ENCODE results near the gene SCNN1A. TPM values are rescaled to one million over a fixed set of nuclear protein-coding genes. Genes with fewer than 3 reads are reported as not detected.

SCNN1A gene
- total and polyA plus RNA-seq, 2 donors (not counting 3 experiments of a cell fraction or from before 2014, with no cell fraction given): 0.12 to 0.18 TPM

DNA sequence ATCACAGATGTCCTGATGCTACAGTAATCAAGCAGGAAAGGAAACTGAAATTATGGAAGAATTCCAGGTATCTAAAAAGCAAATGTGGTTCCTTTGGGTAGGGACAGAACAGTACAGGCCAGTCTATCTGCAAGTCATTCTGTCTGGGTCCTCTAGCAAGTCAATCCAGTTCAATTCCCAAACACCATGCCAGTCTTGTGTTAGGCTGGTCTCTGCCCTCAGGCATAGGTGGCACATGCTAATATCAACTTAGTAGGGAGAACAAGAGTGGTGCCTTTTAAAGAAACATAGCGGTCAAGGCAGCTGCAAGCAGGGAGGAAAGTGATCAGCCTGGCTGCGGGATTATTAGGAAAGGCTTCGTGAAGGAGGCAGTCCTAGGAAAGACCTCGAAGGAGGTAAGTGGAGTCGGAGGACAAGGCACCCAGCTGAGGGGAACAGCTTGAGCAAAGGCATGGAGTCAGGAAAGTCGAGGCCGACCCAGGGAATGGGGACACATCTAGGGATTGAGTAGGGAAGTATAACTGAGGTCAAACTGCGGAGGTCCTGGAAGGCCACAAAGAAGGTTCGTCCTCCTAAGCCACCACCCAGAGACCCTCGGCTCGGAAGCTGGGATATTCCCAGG is 68.7 kb downstream of the SCNN1A start:
- no peak overlapping the region for H3K4me2 ChIP-seq (ENCODE audit: insufficient read depth, low read length)
- DNase-seq (ENCODE audit: low read depth, low spot score) (no peak), FAIRE-seq (no peak)
- no peaks in the 10 kb centered on the region for H4K20me1 ChIP-seq (replicated peaks; ENCODE audit: control insufficient read depth, extremely low read depth, insufficient read depth, low read length)
- H3K4me3 ChIP-seq (replicated peaks in 1 of 3; ENCODE audit: insufficient read depth in 1 of 3, low read depth in 1 of 3, low read length in 3 of 3): no peak overlapping the region
- peaks cover 4 to 7% of the 10 kb centered on the region in 2 experiments for H3K27me3 ChIP-seq (ENCODE audit: control insufficient read depth in 2 of 2, insufficient read depth in 2 of 2, low read length in 2 of 2)
- dilution Hi-C loops (cut with MboI; ENCODE audit: extremely low pct_ligation_motif_present, low sequenced_read_pairs) (no loop called here), intact Hi-C loops (cut with micrococcal nuclease) (no loop called here)
- no peaks in the 10 kb centered on the region for H3K9me3 ChIP-seq (replicated peaks; ENCODE audit: control insufficient read depth, insufficient read depth, low read length)
- no peaks in the 10 kb centered on the region for H3K4me1 ChIP-seq (ENCODE audit: control insufficient read depth, extremely low read depth, insufficient read depth, low read length)
- no peaks in the 10 kb centered on the region for H3K79me2 ChIP-seq (ENCODE audit: control insufficient read depth, insufficient read depth, low read length)
- H3K9ac ChIP-seq (replicated peaks; ENCODE audit: extremely low read depth, insufficient read depth, low read length): no peak overlapping the region
- H3K9me1 ChIP-seq (replicated peaks; ENCODE audit: control insufficient read depth, extremely low read depth, insufficient read depth, low read length): no peaks in the 10 kb centered on the region
- ChIA-PET CTCF (interaction anchor here (0.9 to 1.4 kb wide), 3 partner anchors 15 to 158 kb away, joined by 3 to 4 read pairs (median 3); no protein-coding TSS in a partner anchor), POLR2A (no interaction called here)
- no peak overlapping the region for H2AFZ ChIP-seq (ENCODE audit: low read depth, low read length)
- H3K36me3 ChIP-seq (ENCODE audit: control insufficient read depth in 2 of 2, extremely low read depth in 1 of 2, insufficient read depth in 2 of 2, low read length in 2 of 2): no peaks in the 10 kb centered on the region
- no TSS peak for BruUV-seq (replicated peaks)
- no peak overlapping the region for H3K27ac ChIP-seq (ENCODE audit: insufficient read depth, low read depth, low read length)
- no peak for TF ChIP-seq GATA2 (IDR thresholded peaks at IDR 0.05; ENCODE audit: insufficient read depth, insufficient read length, low read depth, low read length)
- TF ChIP-seq POLR2AphosphoS5 (IDR thresholded peaks at IDR 0.05; ENCODE audit: insufficient read depth, low read depth, low read length): no peak

DNA sequence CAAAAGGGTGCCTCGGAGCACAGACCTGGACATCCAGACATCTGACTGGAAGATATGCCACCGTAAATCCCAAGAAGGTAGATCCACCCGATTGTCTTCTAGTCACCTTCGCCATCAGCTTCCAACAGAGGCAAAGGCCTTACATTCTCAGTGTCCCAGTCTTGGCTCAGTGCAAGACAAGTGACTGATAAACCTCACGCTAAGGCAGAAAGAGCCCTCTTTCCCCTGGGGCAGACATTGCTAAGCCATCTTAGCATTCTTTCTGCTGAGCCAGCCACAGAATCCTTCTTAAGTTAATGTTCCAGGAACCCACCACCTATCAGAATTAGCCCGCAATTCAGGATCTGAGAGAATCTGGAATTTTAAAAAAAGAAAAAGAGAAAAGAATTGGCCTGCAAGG is 69.2 kb downstream of the SCNN1A start:
- Histone ChIP-seq H3K9me1 (replicated peaks; ENCODE audit: control insufficient read depth, extremely low read depth, insufficient read depth, low read length) (no peaks in the 10 kb centered on the region), H2AFZ (ENCODE audit: low read depth, low read length) (no peak overlapping the region), H3K9ac (replicated peaks; ENCODE audit: extremely low read depth, insufficient read depth, low read length) (no peak overlapping the region), H3K27me3 (ENCODE audit: control insufficient read depth in 2 of 2, insufficient read depth in 2 of 2, low read length in 2 of 2) (peaks cover 4 to 7% of the 10 kb centered on the region in 2 experiments), H3K9me3 (replicated peaks; ENCODE audit: control insufficient read depth, insufficient read depth, low read length) (no peaks in the 10 kb centered on the region), H3K27ac (ENCODE audit: insufficient read depth, low read depth, low read length) (no peak overlapping the region), H4K20me1 (replicated peaks; ENCODE audit: control insufficient read depth, extremely low read depth, insufficient read depth, low read length) (no peaks in the 10 kb centered on the region), H3K4me1 (ENCODE audit: control insufficient read depth, extremely low read depth, insufficient read depth, low read length) (no peaks in the 10 kb centered on the region), H3K36me3 (ENCODE audit: control insufficient read depth in 2 of 2, extremely low read depth in 1 of 2, insufficient read depth in 2 of 2, low read length in 2 of 2) (no peaks in the 10 kb centered on the region), H3K79me2 (ENCODE audit: control insufficient read depth, insufficient read depth, low read length) (no peaks in the 10 kb centered on the region), H3K4me3 (replicated peaks in 1 of 3; ENCODE audit: insufficient read depth in 1 of 3, low read depth in 1 of 3, low read length in 3 of 3) (no peak overlapping the region), H3K4me2 (ENCODE audit: insufficient read depth, low read length) (no peak overlapping the region)
- dilution Hi-C loops (cut with MboI; ENCODE audit: extremely low pct_ligation_motif_present, low sequenced_read_pairs): no loop called here
- ChIA-PET CTCF (no interaction called here), POLR2A (interaction anchor here (0.6 kb wide), 1 partner anchor 58 kb away, joined by 3 read pairs; no protein-coding TSS in a partner anchor)
- no TSS peak for BruUV-seq (replicated peaks)
- FAIRE-seq (no peak), DNase-seq (ENCODE audit: low read depth, low spot score) (no peak)
- intact Hi-C loops (cut with micrococcal nuclease): no loop called here
- no peak for TF ChIP-seq POLR2AphosphoS5 (IDR thresholded peaks at IDR 0.05; ENCODE audit: insufficient read depth, low read depth, low read length)
- TF ChIP-seq FOS (IDR thresholded peaks at IDR 0.05; ENCODE audit: borderline replicate concordance, insufficient read depth, low read length): no peak
- TF ChIP-seq GATA2 (IDR thresholded peaks at IDR 0.05; ENCODE audit: insufficient read depth, insufficient read length, low read depth, low read length): no peak
- TF ChIP-seq EZH2 (IDR thresholded peaks at IDR 0.05; ENCODE audit: borderline replicate concordance, low read depth, low read length, severe bottlenecking): no peak
- TF ChIP-seq POLR2A (IDR thresholded peaks at IDR 0.05; ENCODE audit: low read depth, low read length): no peak
- TF ChIP-seq, protein P1, sequence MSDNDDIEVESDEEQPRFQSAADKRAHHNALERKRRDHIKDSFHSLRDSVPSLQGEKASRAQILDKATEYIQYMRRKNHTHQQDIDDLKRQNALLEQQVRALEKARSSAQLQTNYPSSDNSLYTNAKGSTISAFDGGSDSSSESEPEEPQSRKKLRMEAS (IDR thresholded peaks at IDR 0.05; ENCODE audit: insufficient read depth, insufficient read length): no peak
- TF ChIP-seq, protein P2, sequence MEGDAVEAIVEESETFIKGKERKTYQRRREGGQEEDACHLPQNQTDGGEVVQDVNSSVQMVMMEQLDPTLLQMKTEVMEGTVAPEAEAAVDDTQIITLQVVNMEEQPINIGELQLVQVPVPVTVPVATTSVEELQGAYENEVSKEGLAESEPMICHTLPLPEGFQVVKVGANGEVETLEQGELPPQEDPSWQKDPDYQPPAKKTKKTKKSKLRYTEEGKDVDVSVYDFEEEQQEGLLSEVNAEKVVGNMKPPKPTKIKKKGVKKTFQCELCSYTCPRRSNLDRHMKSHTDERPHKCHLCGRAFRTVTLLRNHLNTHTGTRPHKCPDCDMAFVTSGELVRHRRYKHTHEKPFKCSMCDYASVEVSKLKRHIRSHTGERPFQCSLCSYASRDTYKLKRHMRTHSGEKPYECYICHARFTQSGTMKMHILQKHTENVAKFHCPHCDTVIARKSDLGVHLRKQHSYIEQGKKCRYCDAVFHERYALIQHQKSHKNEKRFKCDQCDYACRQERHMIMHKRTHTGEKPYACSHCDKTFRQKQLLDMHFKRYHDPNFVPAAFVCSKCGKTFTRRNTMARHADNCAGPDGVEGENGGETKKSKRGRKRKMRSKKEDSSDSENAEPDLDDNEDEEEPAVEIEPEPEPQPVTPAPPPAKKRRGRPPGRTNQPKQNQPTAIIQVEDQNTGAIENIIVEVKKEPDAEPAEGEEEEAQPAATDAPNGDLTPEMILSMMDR (IDR thresholded peaks at IDR 0.05; ENCODE audit: extremely low read depth in 1 of 2, insufficient read depth in 1 of 2, low read depth in 1 of 2, low read length in 2 of 2): no peak
- TF ChIP-seq JUN (IDR thresholded peaks at IDR 0.05; ENCODE audit: borderline replicate concordance, insufficient read depth, insufficient read length, low read depth): no peak
- no peak for TF ChIP-seq MYC (IDR thresholded peaks at IDR 0.05; ENCODE audit: low read depth, low read length)
